ENCODE measurements around the gene ZNF740.
A peak's percentile ranks its signal among the peaks of the same experiment; 100 is the strongest.

ZNF740 gene

GRCh38 chr12:53214687-53215455 is 34.3 kb downstream of the ZNF740 start:
- no peak for DNase-seq

DNA sequence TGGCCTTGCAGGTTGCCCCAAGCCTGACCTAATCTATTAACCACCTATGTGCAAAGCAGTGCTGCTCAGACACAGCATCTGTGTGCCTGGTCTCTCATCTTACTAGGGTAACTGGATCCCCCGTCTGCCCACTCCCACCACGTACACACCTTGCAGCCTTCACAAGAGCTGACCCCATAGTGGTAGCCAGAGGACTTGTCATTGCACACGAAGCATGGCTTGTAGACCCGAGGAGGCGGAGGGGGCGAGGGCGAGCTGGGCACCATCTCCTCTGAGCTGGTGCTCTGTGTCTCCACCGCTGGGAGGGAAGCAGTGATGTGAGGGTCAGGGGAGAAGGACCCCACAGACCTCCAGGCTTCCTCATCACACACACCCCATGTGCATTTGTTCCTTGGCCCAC is 35.0 kb downstream of the ZNF740 start:
- no peak for DNase-seq

GRCh38 chr12:53217051-53217930 is 36.8 kb downstream of the ZNF740 start:
- peak; percentile 64 for DNase-seq

DNA sequence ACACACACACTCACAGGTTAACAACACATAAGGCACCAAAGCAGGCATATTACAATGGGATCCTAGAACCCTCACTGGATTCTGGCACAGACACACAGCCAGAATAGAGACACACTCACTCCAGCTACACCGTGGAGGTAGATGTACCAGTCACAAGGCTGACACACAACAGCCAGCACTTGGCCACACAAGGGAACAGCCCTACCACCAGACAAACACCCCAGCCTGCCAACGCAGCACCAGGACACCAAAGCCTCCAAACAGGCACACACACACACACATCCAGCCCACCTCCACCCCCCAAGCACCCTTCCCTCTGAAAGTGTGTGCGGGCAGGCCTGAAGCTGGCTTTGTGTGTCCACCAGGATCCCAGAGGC is 37.4 kb downstream of the ZNF740 start:
- no peak for DNase-seq

DNA sequence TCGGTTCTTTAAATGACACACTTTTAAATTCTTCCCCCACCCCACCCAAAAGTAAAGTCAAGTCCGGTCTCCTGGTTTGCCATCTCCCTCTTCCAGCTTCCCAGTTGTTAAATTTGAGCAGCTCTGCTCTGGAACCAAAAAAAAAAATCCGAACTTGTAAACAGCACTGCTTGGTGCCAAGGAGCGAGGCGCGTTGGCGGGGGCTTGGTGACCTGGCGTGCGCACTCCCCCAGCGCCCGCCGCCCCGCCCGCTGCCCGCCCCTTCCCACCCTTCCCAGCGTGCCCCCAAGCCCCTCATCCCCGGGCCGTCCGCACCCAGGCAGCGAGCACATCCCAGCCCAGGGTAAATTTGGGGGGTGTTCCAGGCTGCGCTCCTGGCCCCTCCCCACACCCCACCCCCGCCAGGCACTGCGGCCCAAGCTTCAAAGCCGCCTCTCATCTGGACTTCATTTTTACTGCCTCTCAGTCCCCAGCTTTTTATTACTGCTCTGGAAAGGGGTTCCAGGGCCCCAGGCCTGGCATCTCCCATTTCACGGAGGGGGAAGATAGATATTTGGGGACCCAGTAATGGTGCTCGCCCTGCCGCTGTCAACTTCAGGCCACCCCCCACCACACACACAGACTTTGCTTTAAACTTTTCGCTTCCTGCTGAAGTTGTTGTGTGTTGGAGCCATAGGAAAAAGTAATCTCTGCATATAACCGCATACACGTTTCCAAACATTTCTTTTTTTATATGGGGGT is 38.2 kb downstream of the ZNF740 start:
- no peak for DNase-seq

- no peak for DNase-seq
These were observed 38.9 kb downstream of the ZNF740 start for GRCh38 chr12:53219292-53219955.

GRCh38 chr12:53219956-53220693 is 39.6 kb downstream of the ZNF740 start:
- DNase-seq: peak; percentile 57

DNA sequence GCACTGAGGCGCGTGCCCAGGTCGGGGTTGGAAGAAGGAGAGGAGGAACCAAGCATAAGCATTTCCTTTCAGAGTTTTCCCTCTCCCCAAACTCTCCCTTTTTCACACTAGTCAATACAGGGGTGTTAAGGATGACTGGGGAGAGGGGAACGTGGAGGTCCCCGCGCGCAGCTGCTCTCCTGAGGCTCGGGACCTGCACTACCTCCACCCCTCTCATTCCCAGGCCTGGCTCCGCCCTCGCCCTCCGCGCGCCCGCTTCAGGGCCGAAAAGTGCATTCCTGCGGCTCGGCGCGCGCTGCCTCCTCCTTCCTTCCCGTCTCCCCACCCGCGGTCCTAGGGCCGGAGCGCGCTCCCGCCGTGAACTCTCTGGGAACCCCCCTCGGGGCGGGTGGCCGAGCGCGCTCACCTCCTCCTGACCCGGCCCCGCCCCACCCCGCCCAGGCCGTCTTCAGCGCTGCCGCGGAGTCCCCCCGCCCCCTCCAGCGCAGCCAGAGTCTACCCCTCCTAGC is 40.2 kb downstream of the ZNF740 start:
- DNase-seq: peak; percentile 81

DNA sequence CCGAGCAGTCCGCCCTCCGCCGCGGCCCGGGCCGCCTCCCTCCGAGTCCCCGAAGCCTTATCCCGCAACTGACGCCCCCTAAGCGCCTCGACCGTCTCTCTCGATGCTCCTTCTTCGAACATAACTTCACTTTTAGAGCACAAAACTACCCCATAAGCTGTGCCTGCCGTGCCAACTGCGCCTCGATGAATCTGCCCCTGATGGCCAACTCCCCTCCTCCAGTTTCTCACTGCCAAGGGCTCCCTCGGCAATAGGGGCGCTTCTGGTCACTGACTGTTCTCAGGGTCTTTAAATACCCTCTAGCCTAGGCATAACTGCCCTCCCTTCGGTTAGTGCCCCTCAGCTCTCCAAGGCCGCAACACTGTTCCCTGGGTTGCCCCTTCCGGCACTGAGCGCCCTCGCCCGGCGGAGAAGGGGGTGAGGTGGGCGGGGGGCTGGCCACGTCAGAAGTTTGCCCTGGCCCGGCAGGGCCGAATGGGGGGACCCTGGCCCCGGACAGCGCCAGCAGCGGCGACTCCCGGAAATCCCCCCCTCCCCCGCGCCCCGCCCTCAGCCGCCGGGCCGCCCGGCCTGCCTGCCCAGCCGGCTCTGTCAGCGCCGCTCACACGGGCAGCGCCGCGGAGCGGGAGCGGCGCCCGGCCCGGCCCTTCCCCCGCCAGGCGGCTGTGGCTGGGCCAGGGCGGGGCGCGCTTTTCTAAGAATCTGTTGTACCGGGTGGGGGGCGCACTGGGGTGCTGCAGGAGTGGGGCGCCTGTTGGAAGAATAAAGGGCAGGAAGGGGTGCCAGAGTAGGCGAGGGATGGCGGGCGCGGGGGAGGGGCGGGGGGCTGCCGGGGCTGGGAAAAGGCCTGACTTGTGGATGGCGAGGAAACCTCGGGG is 40.9 kb downstream of the ZNF740 start:
- DNase-seq: no peak

DNA sequence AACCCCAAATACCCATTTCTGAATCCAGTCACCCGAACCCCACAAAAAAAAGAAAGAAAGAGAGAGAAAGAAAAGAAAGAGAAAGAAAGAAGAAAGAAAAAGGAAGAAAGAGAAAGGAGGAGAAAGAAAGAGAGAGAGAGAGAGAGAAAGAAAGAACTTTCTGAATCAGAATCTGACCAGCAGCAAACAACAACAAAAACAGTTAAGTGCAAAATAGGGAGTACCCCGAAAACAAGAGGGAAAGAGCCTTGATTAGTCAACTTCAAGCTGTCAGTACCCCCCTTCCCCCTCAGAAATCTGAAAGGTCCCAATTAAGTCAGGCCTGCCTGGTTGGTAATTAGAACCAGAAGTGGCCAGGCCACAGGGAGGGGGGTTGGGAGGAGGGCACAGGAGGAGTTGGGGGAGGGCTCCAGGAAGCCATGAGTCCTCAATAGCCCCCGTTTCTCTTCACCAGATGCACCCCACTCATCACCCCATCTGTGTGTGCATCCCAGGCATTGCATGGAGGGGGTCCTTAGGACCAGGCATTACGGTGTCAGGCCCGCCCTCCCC is 41.7 kb downstream of the ZNF740 start:
- DNase-seq: no peak

- no peak for DNase-seq
These were observed 42.3 kb downstream of the ZNF740 start for GRCh38 chr12:53222806-53223261.

DNA sequence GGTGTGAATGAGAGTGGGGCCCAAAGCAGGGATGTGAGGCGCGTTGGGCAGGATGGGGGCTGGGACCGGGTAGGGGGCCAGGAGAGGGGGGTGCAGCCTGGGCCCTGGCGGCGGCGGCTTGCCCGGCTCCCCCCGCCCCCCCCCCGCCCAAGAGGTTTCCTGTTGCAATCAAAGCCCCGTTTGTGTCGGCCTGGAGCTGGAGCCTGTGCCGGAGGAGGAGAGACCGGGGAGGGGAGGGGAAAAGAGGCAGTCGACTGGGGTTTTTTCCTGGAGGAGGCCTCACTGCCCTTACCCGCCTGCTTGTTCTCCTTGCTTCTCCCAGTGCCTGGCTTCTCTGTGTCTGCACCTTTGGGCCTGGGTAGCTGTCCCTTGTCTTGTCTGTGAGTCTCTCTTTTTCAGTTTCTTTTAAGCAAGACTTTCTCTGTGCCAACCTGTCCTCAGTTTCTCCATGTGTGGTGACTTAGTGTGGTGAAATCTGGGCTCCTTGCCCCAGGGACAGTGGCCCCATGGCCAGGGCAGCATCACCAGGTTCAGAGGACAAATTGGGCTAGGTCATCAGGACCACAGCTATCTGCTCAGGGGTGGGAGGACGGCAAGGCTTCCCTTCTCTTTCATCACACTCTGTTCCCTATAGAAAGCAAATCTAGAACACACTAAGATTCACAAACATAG is 43.0 kb downstream of the ZNF740 start:
- no peak for DNase-seq

- DNase-seq: no peak
These were observed 43.8 kb downstream of the ZNF740 start for GRCh38 chr12:53224061-53224896.

DNA sequence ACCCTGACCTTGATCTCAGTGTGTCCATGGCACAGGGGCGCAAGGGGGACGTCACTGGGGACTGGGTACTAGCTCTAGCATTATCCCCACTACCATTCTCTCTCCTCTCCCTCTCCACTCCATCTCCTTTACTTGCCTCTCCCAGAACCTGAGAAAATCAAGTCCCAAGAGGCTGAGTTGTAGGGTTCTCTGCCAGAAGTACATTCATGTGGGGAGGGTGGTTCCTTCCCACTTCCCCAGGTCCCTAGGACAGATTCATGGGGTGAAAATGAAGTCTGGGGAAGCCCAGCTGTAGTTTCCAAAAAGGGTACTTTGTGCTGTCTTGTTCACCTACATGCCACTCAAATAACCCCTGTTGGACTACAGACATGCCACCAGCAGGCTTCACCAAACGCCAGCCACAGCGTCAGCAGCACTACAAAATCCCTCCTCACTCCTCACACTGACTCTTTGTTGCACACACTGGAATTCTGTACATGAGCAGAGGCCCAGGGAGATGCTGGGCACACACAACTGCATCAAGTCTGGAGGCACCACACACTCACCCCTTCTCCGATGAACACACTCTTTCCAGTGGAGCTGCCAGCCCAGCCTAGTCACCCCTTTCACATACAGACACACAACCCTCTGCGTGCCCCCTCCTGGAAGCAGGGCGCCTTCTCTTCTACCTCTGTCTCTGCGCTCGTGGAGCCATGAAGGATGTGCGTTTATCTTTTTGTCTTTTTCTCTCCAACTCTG is 44.5 kb downstream of the ZNF740 start:
- no peak for DNase-seq

- DNase-seq: no peak
These were observed 45.3 kb downstream of the ZNF740 start for GRCh38 chr12:53225635-53226424.

DNA sequence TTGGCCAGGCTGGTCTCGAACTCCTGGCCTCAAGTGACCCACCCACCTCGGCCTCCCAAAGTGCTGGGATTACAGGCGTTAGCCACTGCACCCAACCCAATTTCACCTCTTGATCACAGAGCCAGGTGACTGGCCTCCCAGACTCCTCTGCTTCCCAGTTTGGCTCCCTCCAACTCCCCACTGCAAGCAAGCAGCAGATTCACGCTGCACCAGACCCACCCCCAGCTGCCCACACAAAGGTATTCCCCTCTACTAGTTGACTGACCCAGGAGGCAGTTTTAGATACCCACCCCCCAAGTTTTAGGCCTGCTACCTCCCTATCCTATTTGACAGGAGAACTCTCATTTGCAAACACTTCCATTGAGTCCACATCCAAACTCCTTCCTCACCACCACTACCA is 46.3 kb downstream of the ZNF740 start:
- no peak for DNase-seq

DNA sequence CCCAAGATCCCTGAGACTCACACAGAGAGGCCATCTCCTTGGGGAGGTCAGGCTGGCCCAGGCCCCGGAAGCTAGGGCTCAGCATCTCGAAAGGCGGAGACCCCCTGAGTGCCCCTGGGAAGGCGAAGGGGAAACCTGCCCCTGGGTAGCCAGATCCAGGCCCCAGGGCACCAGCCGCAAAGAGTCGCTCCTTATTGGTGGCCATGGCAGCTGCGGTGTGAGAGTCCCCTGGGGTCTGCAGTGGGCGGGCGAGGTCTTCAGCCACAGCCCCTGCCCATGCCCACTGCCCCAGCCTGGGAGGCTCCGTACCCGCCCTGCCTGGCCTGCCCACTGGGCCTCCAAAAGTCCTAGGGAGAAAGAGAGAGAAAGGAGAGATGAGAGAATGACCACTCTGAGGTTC is 46.8 kb downstream of the ZNF740 start:
- DNase-seq: no peak
